DOHH2 (cell line): Measurements from ENCODE around the gene OCIAD2.

Source experiments
- EZH2phosphoT487 ChIP-seq: fragments of 200-600 bp; sonication (generic); IDR thresholded peaks from 2 replicates; pipeline ENCODE4 v1.6.1; 2017; ENCODE audit warnings: borderline replicate concordance, mild to moderate bottlenecking, antibody characterized with exemption, low read length, moderate library complexity, mixed read lengths
- TF ChIP-seq, protein P1 (sequence below): fragments of 200-600 bp; sonication (generic); IDR thresholded peaks from one replicate; pipeline ENCODE4 v1.5.1; 2014; ENCODE audit warnings: antibody characterized with exemption, mild to moderate bottlenecking, low read depth, low read length; ENCODE audit not compliant: poor library complexity, severe bottlenecking

DNA sequence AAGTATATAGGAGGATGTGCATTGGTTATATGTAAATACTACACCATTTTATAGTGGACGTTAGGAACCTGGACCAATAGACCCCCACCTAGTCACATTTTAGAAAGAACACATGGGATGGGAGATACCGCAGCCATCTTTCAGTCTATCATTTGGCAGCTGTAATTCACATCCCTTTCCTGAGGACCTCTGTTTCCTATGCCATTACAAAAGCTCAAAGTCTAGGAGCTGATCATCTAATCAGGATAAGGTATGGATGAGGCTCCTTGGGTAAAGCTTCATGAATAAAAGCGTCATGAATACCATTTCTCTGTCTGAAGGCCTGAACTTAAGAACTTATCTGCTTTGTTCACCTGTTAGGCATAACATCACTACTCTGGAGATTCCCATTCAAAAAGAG is 44.5 kb downstream of the OCIAD2 start:
- TF ChIP-seq, protein P1, sequence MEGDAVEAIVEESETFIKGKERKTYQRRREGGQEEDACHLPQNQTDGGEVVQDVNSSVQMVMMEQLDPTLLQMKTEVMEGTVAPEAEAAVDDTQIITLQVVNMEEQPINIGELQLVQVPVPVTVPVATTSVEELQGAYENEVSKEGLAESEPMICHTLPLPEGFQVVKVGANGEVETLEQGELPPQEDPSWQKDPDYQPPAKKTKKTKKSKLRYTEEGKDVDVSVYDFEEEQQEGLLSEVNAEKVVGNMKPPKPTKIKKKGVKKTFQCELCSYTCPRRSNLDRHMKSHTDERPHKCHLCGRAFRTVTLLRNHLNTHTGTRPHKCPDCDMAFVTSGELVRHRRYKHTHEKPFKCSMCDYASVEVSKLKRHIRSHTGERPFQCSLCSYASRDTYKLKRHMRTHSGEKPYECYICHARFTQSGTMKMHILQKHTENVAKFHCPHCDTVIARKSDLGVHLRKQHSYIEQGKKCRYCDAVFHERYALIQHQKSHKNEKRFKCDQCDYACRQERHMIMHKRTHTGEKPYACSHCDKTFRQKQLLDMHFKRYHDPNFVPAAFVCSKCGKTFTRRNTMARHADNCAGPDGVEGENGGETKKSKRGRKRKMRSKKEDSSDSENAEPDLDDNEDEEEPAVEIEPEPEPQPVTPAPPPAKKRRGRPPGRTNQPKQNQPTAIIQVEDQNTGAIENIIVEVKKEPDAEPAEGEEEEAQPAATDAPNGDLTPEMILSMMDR, result no peak
- TF ChIP-seq EZH2phosphoT487, result no peak
